Neutrophil (primary cell): Measurements from ENCODE around the gene EFNA3.
A peak's percentile ranks its signal among the peaks of the same experiment; 100 is the strongest.

Source experiments
- H3K27ac ChIP-seq: fragments of 200-600 bp; sonication (generic); 2 replicates; pipeline ENCODE4 v1.5.1; 2016; ENCODE audit warnings: mild to moderate bottlenecking, moderate library complexity
- H3K27me3 ChIP-seq: fragments of 200-600 bp; sonication (generic); 2 replicates; pipeline ENCODE4 v1.6.0; 2016; ENCODE audit warnings: mild to moderate bottlenecking
- H3K36me3 ChIP-seq: fragments of 200-600 bp; sonication (generic); 2 replicates; pipeline ENCODE4 v1.5.1; 2017
- H3K4me1 ChIP-seq, 2 experiments: fragments of 200-600 bp in 1 of 2; sonication (generic) in 1 of 2; 1 replicate in 1 of 2; 2 replicates in 1 of 2; pipeline versions ENCODE4 v1.5.1 to v1.6.1; 2013 to 2016; ENCODE audit warnings: low read depth in 1 of 2, low read length in 1 of 2, mild to moderate bottlenecking in 1 of 2, moderate library complexity in 1 of 2; ENCODE audit not compliant: control insufficient read depth in 1 of 2, insufficient read depth in 1 of 2
- H3K4me3 ChIP-seq, 2 experiments: fragments of 200-600 bp in 1 of 2; sonication (generic) in 1 of 2; 1 replicate in 1 of 2; 2 replicates in 1 of 2; pipeline ENCODE4 v1.5.1; 2013 to 2016; ENCODE audit warnings: low read depth in 1 of 2, low read length in 1 of 2, mild to moderate bottlenecking in 1 of 2, moderate library complexity in 1 of 2
- H3K9me3 ChIP-seq: fragments of 200-600 bp; sonication (generic); 2 replicates; pipeline ENCODE4 v1.5.1; 2016
- TF ChIP-seq, protein P1 (sequence below): fragments of 200-600 bp; sonication (generic); IDR thresholded peaks from 2 replicates; pipeline ENCODE4 v1.5.1; 2016; ENCODE audit warnings: antibody characterized with exemption

EFNA3 gene

DNA sequence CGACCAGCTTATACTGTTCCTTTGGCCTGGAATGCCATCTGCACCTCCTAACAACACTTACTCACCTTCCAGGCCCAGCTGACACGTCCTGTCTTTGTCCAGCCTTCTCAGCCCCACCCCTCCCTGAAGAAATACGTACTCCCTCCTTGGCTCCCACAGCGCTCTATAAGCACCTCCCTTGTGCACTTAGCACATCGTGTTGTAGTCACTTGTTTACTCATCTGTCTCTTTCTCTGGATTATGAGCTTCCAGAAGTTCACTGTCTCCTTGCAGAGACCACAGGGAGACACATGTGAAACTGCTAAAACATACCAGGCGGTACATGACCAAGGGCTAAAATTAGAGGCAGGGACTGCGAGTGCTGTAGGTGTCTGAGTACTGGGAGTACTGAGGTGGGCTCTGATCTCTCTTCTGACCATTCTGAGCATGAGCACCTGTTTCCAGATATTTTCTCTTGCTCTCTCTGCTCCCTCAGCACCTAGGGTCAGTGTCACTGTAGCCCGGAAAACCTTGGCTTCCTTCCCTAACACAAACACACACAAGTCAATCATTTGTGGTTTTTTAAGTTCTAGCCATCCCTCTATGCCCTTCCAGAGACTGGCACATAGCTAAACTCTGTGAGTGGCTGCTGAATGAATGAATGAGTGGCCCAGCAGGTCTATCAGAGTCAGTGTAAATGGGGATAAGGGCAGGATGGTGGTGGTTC lies 39.9 kb upstream of the EFNA3 start:
- Histone ChIP-seq H3K36me3 (no peaks in the 10 kb centered on the region), H3K27me3 (no peaks in the 10 kb centered on the region), H3K4me1 (peaks cover 26 to 28% of the 10 kb centered on the region in 2 experiments), H3K4me3 (no peak overlapping the region), H3K27ac (peak overlapping the region; percentile 49), H3K9me3 (no peaks in the 10 kb centered on the region)
- TF ChIP-seq, protein P1, sequence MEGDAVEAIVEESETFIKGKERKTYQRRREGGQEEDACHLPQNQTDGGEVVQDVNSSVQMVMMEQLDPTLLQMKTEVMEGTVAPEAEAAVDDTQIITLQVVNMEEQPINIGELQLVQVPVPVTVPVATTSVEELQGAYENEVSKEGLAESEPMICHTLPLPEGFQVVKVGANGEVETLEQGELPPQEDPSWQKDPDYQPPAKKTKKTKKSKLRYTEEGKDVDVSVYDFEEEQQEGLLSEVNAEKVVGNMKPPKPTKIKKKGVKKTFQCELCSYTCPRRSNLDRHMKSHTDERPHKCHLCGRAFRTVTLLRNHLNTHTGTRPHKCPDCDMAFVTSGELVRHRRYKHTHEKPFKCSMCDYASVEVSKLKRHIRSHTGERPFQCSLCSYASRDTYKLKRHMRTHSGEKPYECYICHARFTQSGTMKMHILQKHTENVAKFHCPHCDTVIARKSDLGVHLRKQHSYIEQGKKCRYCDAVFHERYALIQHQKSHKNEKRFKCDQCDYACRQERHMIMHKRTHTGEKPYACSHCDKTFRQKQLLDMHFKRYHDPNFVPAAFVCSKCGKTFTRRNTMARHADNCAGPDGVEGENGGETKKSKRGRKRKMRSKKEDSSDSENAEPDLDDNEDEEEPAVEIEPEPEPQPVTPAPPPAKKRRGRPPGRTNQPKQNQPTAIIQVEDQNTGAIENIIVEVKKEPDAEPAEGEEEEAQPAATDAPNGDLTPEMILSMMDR, result no peak

DNA sequence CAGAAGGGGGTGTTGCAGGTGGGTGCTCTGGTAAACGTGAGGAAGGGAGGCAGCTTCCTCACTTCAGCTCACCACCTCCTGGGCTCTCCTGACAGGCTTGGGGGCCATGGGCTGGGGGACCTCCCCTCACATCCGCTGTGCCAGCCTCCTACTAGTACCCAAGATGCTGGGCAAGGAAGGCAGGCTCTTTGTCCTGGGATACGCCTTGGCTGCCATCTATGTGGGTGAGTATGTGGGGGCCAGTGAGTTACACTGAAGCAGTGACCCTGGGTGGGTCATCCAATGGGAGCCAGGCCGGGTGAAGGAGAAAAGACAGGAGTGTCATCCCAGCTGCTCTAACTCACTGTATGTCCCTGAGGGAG lies 39.3 kb upstream of the EFNA3 start:
- peak overlapping the region; percentile 49 for H3K27ac ChIP-seq

DNA sequence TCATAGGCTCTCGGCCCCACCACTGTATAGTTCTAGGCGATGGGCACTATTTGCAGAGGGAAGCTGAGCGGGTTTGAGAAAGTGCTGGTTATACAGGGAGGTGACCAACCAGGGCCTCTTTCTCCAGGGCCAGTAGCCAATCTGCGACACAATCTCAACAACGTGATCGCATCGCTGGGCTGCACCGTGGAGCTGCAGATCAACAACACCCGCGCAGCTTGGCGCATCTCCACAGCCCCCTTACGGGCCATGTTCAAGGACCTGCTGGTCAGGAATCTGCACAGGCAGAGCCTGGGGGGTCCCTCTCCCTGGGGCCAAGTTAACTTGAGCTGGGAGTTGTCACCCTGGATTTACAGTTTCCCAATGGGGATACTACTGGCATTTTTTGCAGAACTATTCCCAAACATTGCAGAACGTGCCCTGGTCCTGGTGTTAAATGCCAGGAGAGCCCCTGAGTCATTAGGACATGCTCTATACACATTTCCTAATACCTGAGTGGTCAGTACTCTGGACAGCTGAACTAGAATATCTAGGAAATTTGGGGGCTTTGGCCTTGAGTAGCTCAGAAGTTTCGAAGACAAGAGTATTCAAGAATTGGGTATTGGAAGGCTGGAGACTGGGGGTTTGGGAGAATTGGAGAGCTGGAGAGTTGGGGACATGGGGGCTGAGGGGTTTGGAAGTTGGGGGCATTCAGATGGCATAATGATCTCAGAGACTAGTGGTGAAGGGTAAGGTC lies 38.1 kb upstream of the EFNA3 start:
- Histone ChIP-seq H3K9me3 (no peaks in the 10 kb centered on the region), H3K4me3 (no peak overlapping the region), H3K27ac (no peak overlapping the region), H3K27me3 (no peaks in the 10 kb centered on the region), H3K36me3 (no peaks in the 10 kb centered on the region), H3K4me1 (peaks cover 26 to 32% of the 10 kb centered on the region in 2 experiments)
- TF ChIP-seq, protein P1, result no peak

More for the DNA sequence above, 39.3 kb upstream of the EFNA3 start:
- Histone ChIP-seq H3K4me3 (no peak overlapping the region), H3K36me3 (no peaks in the 10 kb centered on the region), H3K27me3 (no peaks in the 10 kb centered on the region), H3K4me1 (peaks cover 26 to 28% of the 10 kb centered on the region in 2 experiments), H3K9me3 (no peaks in the 10 kb centered on the region)
- TF ChIP-seq, protein P1, result no peak

DNA sequence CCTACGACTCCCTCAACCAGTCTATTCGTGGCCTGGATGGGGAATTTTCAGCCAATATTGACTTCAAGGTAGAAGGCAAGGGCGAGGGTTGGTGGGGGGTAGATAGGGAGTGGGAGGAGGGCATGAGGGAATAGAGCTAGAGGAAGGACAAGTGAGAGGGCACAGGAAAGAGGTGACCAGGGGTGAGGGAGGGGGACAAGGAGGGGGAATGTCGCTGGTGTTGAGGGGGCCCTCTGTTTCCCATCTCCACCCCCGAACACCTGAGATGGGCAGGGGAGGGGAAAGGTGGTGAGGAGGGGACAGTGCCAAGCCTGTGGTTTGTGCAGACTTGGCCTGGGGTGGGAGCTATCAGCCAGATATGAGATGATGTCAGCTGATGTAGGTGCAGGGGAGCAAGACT lies 35.8 kb upstream of the EFNA3 start:
- Histone ChIP-seq H3K4me1 (peaks cover 13 to 20% of the 10 kb centered on the region in 2 experiments), H3K9me3 (no peaks in the 10 kb centered on the region), H3K4me3 (no peak overlapping the region)

DNA sequence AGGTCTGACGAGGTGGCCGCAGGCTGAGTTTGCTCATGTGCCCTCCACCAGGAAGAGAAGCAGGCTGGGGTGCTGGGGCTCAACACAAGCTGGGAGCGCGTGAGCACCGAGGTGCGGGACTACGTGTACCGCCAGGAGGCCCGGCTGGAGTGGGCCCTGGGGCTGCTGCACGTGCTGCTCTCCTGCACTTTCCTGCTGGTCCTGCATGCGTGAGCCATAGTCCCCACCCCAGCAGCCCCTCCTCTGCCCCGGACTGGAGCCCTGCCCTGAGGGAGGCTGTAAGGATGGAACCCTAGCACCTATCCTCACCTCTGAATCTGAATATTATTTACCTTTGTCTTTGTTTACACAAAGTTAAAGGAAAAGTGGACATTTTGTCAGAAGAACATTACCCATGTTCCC lies 35.3 kb upstream of the EFNA3 start:
- Histone ChIP-seq H3K36me3 (no peaks in the 10 kb centered on the region), H3K4me1 (peaks cover 13 to 19% of the 10 kb centered on the region in 2 experiments), H3K9me3 (no peaks in the 10 kb centered on the region), H3K27ac (no peak overlapping the region), H3K4me3 (no peak overlapping the region), H3K27me3 (no peaks in the 10 kb centered on the region)
- TF ChIP-seq, protein P1, result no peak

More for the DNA sequence above, 35.8 kb upstream of the EFNA3 start:
- Histone ChIP-seq H3K27me3 (no peaks in the 10 kb centered on the region), H3K27ac (no peak overlapping the region), H3K36me3 (no peaks in the 10 kb centered on the region)
- TF ChIP-seq, protein P1, result no peak
